Subcutaneous adipose tissue (tissue), 4 donors: ENCODE data around the gene ZNF341. TPM values are rescaled to one million over a fixed set of nuclear protein-coding genes. Genes with fewer than 3 reads are reported as not detected.

Experiments used
- total RNA-seq, 4 donors: library from RNA; depleted of rRNA; stranded (reverse); fragments of >200 nt; gene quantifications; one replicate each; pipeline ENCODE4 v1.1.0, GENCODE V29; 2016
- TF ChIP-seq, protein P1 (sequence below): fragments of 450-650 bp; IDR thresholded peaks from one replicate; pipeline ENCODE4 v1.5.1; 2016; ENCODE audit warnings: low read depth, mild to moderate bottlenecking, control low read depth, antibody characterized with exemption, moderate library complexity

The ZNF341 gene
- total RNA-seq, 4 donors from 2014 or later = 0.65 to 2.8 (median 1.1) TPM

DNA sequence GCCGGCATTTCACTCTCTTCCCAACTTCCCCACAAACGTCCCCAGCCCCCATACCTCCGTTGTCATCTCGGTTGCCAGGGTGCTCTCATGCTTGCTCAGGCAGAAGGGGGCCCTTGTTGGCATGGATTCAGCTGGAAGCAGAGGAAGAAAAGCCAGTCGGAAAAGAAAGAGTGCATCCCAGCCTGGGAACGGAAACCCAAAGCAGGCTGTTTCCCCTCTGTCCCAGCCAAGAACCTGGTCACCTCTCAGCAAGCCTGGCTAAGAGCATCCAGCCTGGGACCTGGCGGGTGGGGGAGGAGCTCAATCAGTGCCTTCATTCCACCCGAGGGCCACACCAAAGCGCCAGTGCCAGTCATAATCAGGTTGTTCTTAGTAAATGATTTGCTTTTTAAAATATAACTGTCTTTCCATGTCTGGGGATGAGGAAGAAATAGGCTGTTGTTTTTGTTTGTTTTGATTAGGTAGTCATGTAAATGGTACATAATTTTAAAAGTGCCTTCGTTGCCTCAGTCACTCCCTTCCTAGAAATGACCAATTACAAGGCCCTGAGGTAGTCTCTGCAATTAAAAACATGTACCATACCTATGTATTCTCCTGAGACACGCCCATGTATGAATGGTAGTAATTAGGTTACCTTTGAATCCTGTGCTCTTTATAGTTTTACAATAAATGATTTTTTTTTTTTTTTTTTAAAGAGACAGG is 100.5 kb downstream of the ZNF341 start:
- TF ChIP-seq, protein P1, sequence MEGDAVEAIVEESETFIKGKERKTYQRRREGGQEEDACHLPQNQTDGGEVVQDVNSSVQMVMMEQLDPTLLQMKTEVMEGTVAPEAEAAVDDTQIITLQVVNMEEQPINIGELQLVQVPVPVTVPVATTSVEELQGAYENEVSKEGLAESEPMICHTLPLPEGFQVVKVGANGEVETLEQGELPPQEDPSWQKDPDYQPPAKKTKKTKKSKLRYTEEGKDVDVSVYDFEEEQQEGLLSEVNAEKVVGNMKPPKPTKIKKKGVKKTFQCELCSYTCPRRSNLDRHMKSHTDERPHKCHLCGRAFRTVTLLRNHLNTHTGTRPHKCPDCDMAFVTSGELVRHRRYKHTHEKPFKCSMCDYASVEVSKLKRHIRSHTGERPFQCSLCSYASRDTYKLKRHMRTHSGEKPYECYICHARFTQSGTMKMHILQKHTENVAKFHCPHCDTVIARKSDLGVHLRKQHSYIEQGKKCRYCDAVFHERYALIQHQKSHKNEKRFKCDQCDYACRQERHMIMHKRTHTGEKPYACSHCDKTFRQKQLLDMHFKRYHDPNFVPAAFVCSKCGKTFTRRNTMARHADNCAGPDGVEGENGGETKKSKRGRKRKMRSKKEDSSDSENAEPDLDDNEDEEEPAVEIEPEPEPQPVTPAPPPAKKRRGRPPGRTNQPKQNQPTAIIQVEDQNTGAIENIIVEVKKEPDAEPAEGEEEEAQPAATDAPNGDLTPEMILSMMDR = no peak

GRCh38 chr20:33833333-33833732 is 101.5 kb downstream of the ZNF341 start:
- TF ChIP-seq, protein P1 = no peak

- TF ChIP-seq, protein P1 = no peak
Observed at GRCh38 chr20:33835615-33836172, 103.9 kb downstream of the ZNF341 start.

DNA sequence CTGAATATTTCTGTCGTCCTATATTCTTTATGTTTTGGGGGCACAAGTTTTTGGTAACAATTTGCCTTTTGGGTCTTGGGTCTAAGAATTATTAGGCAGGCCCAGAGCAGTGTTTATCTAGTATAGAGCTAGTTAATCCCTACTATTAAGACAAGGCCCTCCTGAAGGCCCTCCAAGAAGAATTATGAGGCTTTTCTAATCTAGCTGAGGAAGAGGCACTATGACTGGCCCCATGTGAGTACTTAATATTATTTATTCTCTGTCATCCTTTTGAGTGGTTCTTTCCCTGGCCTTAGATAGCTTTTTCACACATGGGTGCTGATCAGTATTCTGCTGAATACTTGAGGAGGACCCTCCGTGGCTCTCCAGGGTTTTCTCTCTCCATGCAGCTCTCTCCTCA is 104.5 kb downstream of the ZNF341 start:
- TF ChIP-seq, protein P1 = no peak

DNA sequence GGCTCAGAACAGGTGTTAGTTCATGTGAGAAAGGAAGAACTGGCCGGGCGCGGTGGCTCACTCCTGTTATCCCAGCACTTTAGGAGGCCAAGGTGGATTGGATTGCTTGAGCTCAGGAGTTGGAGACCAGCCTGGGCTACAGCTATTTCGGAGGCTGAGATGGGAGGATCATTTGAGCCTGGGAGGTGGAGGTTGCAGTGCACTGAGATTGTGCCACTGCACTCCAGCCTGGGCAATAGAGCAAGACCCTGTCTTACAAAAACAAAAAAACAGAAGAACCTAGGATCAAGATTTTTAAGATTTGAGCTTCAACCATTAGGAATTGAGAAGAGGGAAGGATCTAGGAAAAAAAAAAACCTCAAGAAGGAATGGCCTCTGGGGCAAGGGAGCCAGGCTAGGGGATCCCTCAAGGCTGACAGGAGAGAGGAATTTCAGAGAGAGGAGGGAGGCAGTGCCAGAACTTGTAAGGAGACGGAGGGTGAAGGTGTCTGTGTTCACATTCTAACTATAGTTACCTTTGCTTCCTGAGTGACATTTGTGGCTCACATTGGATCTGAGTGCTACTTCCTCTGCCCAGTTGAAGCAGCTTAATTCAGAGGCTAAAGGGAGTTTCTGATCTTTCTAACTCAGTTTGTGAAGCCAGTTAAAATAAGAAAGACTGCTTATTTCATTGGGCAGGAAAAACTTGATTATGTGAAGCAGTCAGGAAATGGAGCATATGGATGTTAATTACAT is 105.5 kb downstream of the ZNF341 start:
- TF ChIP-seq, protein P1 = no peak

GRCh38 chr20:33838035-33838864 is 106.5 kb downstream of the ZNF341 start:
- TF ChIP-seq, protein P1 = no peak
